Activated CD4-positive, CD25-positive, alpha-beta regulatory T cell (primary cell): Measurements from ENCODE around the gene HEXIM1.
"Not testable (repeated sequence)": the region's sequence is repeated elsewhere in the genome, so short reads cannot be mapped to it uniquely, and the experiment has no call there.

ENCODE experiments used
- DNase-seq, 4 experiments: peaks; one replicate each; lab custom pipeline; 2025; lab: John Stamatoyannopoulos, UW

The HEXIM1 gene

GRCh38 chr17:45113424-45113754, 34.9 kb upstream of the HEXIM1 start:
- no peak for DNase-seq

- DNase-seq, result no peak
Observed at GRCh38 chr17:45114117-45114932, 34.0 kb upstream of the HEXIM1 start.

GRCh38 chr17:45115015-45115625, 33.2 kb upstream of the HEXIM1 start:
- no peak for DNase-seq

- no peak for DNase-seq
Observed at GRCh38 chr17:45115871-45116270, 32.4 kb upstream of the HEXIM1 start.

GRCh38 chr17:45116434-45117016, 31.8 kb upstream of the HEXIM1 start:
- no peak for DNase-seq

- DNase-seq, result no peak
Observed at GRCh38 chr17:45117334-45117733, 30.9 kb upstream of the HEXIM1 start.

GRCh38 chr17:45117848-45118646, 30.2 kb upstream of the HEXIM1 start:
- no peak for DNase-seq

- DNase-seq, result no peak
Observed at GRCh38 chr17:45118691-45119090, 29.6 kb upstream of the HEXIM1 start.

- no peak for DNase-seq
Observed at GRCh38 chr17:45119964-45120363, 28.3 kb upstream of the HEXIM1 start.

GRCh38 chr17:45120558-45120957, 27.7 kb upstream of the HEXIM1 start:
- no peak for DNase-seq

- DNase-seq, result no peak
Observed at GRCh38 chr17:45121055-45121454, 27.2 kb upstream of the HEXIM1 start.

GRCh38 chr17:45123076-45123770, 25.1 kb upstream of the HEXIM1 start:
- DNase-seq, result no peak

- DNase-seq, result peak in 2 of 4 experiments; percentile 18 to 20
Observed at GRCh38 chr17:45123930-45124796, 24.1 kb upstream of the HEXIM1 start.

GRCh38 chr17:45124797-45125122, 23.5 kb upstream of the HEXIM1 start:
- DNase-seq, result not testable (repeated sequence)

- DNase-seq, result no peak
Observed at GRCh38 chr17:45125509-45125908, 22.8 kb upstream of the HEXIM1 start.

- no peak for DNase-seq
Observed at GRCh38 chr17:45127207-45127547, 21.1 kb upstream of the HEXIM1 start.

GRCh38 chr17:45127548-45128300, 20.6 kb upstream of the HEXIM1 start:
- DNase-seq, result no peak

GRCh38 chr17:45128331-45128730, 19.9 kb upstream of the HEXIM1 start:
- DNase-seq, result no peak

- DNase-seq, result no peak
Observed at GRCh38 chr17:45128989-45129388, 19.3 kb upstream of the HEXIM1 start.

GRCh38 chr17:45129426-45129939, 18.8 kb upstream of the HEXIM1 start:
- no peak for DNase-seq
